HCT116 (cell line): ENCODE results near the gene OSBP2.

Source experiments
- ATF3 ChIP-seq: IDR thresholded peaks from 2 replicates; pipeline ENCODE4 v1.6.1; 2012
- CBX3 ChIP-seq: IDR thresholded peaks from 2 replicates; pipeline ENCODE4 v1.6.1; 2012; ENCODE audit warnings: low read depth
- EZH2 ChIP-seq: fragments of 200-600 bp; sonication (generic); IDR thresholded peaks from 2 replicates; pipeline ENCODE4 v1.6.1; 2017; ENCODE audit warnings: antibody characterized with exemption, mixed run types
- FOSL1 ChIP-seq: IDR thresholded peaks from 2 replicates; pipeline ENCODE4 v1.6.1; 2012; ENCODE audit warnings: low read depth
- JUND ChIP-seq: IDR thresholded peaks from 2 replicates; pipeline ENCODE4 v1.6.1; 2012
- POLR2A ChIP-seq: IDR thresholded peaks from 2 replicates; pipeline ENCODE4 v1.7.0; 2011; ENCODE audit warnings: borderline replicate concordance; ENCODE audit not compliant: insufficient read depth, insufficient read length; ENCODE audit errors: extremely low read depth
- REST ChIP-seq: IDR thresholded peaks from 2 replicates; pipeline ENCODE4 v1.6.1; 2012; ENCODE audit warnings: low read depth
- SIN3A ChIP-seq: IDR thresholded peaks from 2 replicates; pipeline ENCODE4 v1.6.1; 2012; ENCODE audit warnings: low read depth
- SRF ChIP-seq: IDR thresholded peaks from 2 replicates; pipeline ENCODE4 v1.6.1; 2012; ENCODE audit warnings: low read depth
- TCF7L2 ChIP-seq: IDR thresholded peaks from 2 replicates; pipeline ENCODE4 v1.7.0; 2011; ENCODE audit warnings: borderline replicate concordance, inconsistent platforms; ENCODE audit not compliant: insufficient read depth, insufficient read length; ENCODE audit errors: extremely low read depth
- ZFX ChIP-seq: fragments of 450-650 bp; IDR thresholded peaks from 2 replicates; pipeline ENCODE4 v1.6.1; 2017
- TF ChIP-seq, protein P1 (sequence below), 3 experiments: fragments of 200-600 bp in 1 of 3; sonication (generic) in 1 of 3; IDR thresholded peaks in 2 of 3; conservative IDR thresholded peaks in 1 of 3; 2 replicates each; pipeline ENCODE4 v1.5.1; 2012 to 2017; ENCODE audit warnings: low read depth in 2 of 3, low read length in 2 of 3, antibody characterized with exemption in 1 of 3, borderline replicate concordance in 1 of 3, control low read depth in 1 of 3, mild to moderate bottlenecking in 1 of 3, mixed read lengths in 1 of 3, mixed run types in 1 of 3, moderate library complexity in 1 of 3; ENCODE audit not compliant: insufficient read depth in 1 of 3

- TF ChIP-seq ATF3 (no peak), REST (no peak), POLR2A (no peak), ZFX (no peak), EZH2 (no peak), JUND (no peak), CBX3 (no peak), SRF (no peak), FOSL1 (no peak), TCF7L2 (no peak), SIN3A (no peak)
- TF ChIP-seq, protein P1, sequence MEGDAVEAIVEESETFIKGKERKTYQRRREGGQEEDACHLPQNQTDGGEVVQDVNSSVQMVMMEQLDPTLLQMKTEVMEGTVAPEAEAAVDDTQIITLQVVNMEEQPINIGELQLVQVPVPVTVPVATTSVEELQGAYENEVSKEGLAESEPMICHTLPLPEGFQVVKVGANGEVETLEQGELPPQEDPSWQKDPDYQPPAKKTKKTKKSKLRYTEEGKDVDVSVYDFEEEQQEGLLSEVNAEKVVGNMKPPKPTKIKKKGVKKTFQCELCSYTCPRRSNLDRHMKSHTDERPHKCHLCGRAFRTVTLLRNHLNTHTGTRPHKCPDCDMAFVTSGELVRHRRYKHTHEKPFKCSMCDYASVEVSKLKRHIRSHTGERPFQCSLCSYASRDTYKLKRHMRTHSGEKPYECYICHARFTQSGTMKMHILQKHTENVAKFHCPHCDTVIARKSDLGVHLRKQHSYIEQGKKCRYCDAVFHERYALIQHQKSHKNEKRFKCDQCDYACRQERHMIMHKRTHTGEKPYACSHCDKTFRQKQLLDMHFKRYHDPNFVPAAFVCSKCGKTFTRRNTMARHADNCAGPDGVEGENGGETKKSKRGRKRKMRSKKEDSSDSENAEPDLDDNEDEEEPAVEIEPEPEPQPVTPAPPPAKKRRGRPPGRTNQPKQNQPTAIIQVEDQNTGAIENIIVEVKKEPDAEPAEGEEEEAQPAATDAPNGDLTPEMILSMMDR (IDR thresholded peaks at IDR 0.05 in 2 of 3, conservative IDR thresholded peaks at IDR 0.05 in 1 of 3; ENCODE audit: borderline replicate concordance in 1 of 3, insufficient read depth in 1 of 3, low read depth in 2 of 3, low read length in 2 of 3) = no peak
Observed at GRCh38 chr22:30717952-30718351, 23.3 kb downstream of the OSBP2 start.
